HG03066 (cell line): Measurements from ENCODE around the gene CCL3.

Source experiments
- ATAC-seq: cut with Tn5 transposase; IDR thresholded peaks from one replicate; pipeline ENCODE4 v1.9.1; 2021; ENCODE audit warnings: low read depth; ENCODE audit not compliant: unreplicated experiment

Gene CCL3

DNA sequence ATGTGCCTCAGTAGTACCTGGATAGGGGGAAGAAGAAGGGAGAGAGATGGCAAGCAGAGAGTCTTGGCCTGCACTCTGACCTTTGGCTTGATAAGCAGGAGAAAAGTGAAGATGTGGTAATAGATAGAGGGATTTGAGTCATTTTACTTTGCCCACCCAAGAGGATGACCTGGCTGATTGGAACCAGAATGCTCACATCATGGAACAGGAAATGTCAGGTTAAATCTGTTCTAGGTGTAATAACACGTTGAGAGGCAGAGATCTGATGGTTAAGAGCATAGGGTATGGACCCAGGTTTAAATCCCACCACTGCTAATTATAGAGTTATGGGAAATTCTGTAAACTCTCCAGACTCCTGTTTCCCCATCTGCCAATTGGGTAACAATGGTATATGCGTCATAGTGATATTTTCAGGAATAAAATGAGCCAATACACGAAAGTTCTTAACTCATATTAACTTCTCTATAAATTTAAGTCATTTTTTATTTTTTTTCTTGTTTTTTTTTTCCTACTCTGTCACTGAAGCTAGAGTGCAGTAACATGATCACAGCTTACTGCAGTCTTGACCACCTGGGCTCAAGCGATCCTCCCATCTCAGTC is 33.9 kb downstream of the CCL3 start:
- no peak for ATAC-seq

- no peak for ATAC-seq
Measured at GRCh38 chr17:36055171-36055570, 34.8 kb downstream of the CCL3 start.

- no peak for ATAC-seq
Measured at GRCh38 chr17:36049643-36050042, 40.3 kb downstream of the CCL3 start.

DNA sequence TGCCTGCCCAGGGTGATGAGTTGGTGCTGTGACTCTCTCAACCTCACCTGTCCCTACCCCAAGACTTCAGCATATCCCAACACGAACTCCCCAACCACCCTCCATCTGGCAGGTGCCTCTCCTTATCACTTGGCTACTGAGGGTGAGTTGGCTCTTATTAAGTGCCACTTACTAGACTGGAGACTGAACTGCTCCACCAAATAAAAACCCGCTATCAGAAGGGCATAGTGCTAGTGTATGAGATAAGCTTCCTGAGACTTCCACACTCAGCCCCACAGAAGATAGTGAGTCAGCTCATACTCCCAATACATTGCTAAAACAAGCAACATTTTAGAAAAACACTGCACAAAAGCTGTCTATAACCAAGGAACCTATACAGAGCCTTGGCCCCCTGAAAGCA is 41.9 kb downstream of the CCL3 start:
- ATAC-seq = no peak
